Measurements from ENCODE around the gene BCL2L1. TPM values are rescaled to one million over a fixed set of nuclear protein-coding genes. Genes with fewer than 3 reads are reported as not detected.

BCL2L1 gene
- total and polyA plus RNA-seq, 2 donors (not counting 1 experiment from before 2014, with no cell fraction given), result 61.8 to 77.1 TPM

- no peak overlapping the region for H2AFZ ChIP-seq (ENCODE audit: low read length)
- H3K36me3 ChIP-seq (ENCODE audit: control insufficient read depth, insufficient read depth, low read length), result peaks cover 11% of the 10 kb centered on the region
- H3K9ac ChIP-seq (ENCODE audit: insufficient read depth, low read length), result peak overlapping the region; percentile 56
- peak overlapping the region; percentile 82 for H3K4me2 ChIP-seq (ENCODE audit: extremely low read depth, insufficient read depth, low read length)
- no peaks in the 10 kb centered on the region for H3K27me3 ChIP-seq (ENCODE audit: control insufficient read depth, insufficient read depth, low read length)
- H3K9me3 ChIP-seq (ENCODE audit: control insufficient read depth, insufficient read depth, low read depth, low read length), result no peaks in the 10 kb centered on the region
- H3K4me1 ChIP-seq (ENCODE audit: control insufficient read depth, extremely low read depth, insufficient read depth, low read length), result peaks cover 47% of the 10 kb centered on the region
- H3K27ac ChIP-seq (ENCODE audit: insufficient read depth, low read length), result peak overlapping the region; percentile 97
- DNase-seq (ENCODE audit: low read depth in 2 of 2), result peak; percentile 91 to 93
- TF ChIP-seq, protein P1, sequence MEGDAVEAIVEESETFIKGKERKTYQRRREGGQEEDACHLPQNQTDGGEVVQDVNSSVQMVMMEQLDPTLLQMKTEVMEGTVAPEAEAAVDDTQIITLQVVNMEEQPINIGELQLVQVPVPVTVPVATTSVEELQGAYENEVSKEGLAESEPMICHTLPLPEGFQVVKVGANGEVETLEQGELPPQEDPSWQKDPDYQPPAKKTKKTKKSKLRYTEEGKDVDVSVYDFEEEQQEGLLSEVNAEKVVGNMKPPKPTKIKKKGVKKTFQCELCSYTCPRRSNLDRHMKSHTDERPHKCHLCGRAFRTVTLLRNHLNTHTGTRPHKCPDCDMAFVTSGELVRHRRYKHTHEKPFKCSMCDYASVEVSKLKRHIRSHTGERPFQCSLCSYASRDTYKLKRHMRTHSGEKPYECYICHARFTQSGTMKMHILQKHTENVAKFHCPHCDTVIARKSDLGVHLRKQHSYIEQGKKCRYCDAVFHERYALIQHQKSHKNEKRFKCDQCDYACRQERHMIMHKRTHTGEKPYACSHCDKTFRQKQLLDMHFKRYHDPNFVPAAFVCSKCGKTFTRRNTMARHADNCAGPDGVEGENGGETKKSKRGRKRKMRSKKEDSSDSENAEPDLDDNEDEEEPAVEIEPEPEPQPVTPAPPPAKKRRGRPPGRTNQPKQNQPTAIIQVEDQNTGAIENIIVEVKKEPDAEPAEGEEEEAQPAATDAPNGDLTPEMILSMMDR (conservative IDR thresholded peaks at IDR 0.05 in 1 of 2, IDR thresholded peaks at IDR 0.05 in 1 of 2; ENCODE audit: low read depth in 1 of 2, low read length in 2 of 2), result no peak
- no peak for TF ChIP-seq EZH2 (IDR thresholded peaks at IDR 0.05; ENCODE audit: low read length, missing control alignments)
- no peaks in the 10 kb centered on the region for H4K20me1 ChIP-seq (ENCODE audit: control insufficient read depth, extremely low read depth, insufficient read depth, low read length)
- H3K79me2 ChIP-seq (ENCODE audit: control insufficient read depth, insufficient read depth, low read length), result peaks cover 89% of the 10 kb centered on the region
- H3K4me3 ChIP-seq (replicated peaks in 1 of 4; ENCODE audit: control extremely low read depth in 1 of 4, insufficient read depth in 1 of 4, low read depth in 3 of 4, low read length in 4 of 4), result peak overlapping the region; percentile 7 to 42 (median 32)
Measured at GRCh38 chr20:31713312-31714273, 9.1 kb downstream of the BCL2L1 start.

DNA sequence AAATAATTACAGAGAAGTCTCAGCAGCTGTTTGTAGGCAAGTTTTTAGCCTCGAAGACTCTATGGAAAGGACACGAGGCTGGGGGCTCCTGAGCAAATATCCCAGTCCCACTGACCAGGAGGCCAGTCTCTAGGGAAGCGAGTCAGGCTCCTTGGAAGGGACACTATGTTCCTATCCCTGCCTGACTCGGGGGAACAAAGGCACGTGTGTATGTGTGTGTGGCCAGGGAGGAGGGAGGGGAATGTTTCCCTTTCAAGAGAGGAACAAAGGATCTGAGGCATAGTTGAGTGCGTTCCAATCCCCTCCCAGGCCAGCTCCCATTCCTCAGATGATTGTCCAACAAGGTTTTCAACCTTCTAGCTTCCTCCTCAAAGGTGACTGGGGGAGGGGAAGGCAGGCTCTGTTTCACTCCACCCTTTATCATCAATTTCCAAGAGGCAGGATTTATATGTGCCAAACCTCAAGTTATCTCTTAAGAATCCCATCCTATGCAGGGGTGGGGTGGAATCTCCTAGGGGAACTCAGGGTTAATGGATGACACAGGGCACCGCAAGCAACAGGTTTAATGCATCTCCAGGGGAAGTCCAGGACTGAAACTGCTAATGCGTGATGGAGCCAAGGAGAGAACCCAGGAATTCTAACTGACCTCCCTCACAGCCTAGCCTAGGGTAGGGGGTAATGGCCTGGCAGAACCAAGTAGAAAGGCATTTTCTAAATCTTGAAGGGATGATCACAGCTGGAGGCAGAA is 9.9 kb downstream of the BCL2L1 start:
- H3K4me1 ChIP-seq (ENCODE audit: control insufficient read depth, extremely low read depth, insufficient read depth, low read length), result peaks cover 42% of the 10 kb centered on the region
- H2AFZ ChIP-seq (ENCODE audit: low read length), result no peak overlapping the region
- H3K36me3 ChIP-seq (ENCODE audit: control insufficient read depth, insufficient read depth, low read length), result peaks cover 10% of the 10 kb centered on the region
- H3K27ac ChIP-seq (ENCODE audit: insufficient read depth, low read length), result peak overlapping the region; percentile 97
- no peaks in the 10 kb centered on the region for H3K9me3 ChIP-seq (ENCODE audit: control insufficient read depth, insufficient read depth, low read depth, low read length)
- DNase-seq (ENCODE audit: low read depth in 2 of 2), result peak; percentile 79 to 96
- H3K79me2 ChIP-seq (ENCODE audit: control insufficient read depth, insufficient read depth, low read length), result peaks cover 90% of the 10 kb centered on the region
- H3K4me2 ChIP-seq (ENCODE audit: extremely low read depth, insufficient read depth, low read length), result peak overlapping the region; percentile 82
- peak overlapping the region; percentile 7 to 42 (median 32) for H3K4me3 ChIP-seq (replicated peaks in 1 of 4; ENCODE audit: control extremely low read depth in 1 of 4, insufficient read depth in 1 of 4, low read depth in 3 of 4, low read length in 4 of 4)
- no peaks in the 10 kb centered on the region for H3K27me3 ChIP-seq (ENCODE audit: control insufficient read depth, insufficient read depth, low read length)
- H3K9ac ChIP-seq (ENCODE audit: insufficient read depth, low read length), result peak overlapping the region; percentile 56
- H4K20me1 ChIP-seq (ENCODE audit: control insufficient read depth, extremely low read depth, insufficient read depth, low read length), result no peaks in the 10 kb centered on the region
- no peak for TF ChIP-seq EZH2 (IDR thresholded peaks at IDR 0.05; ENCODE audit: low read length, missing control alignments)
- TF ChIP-seq, protein P1 (conservative IDR thresholded peaks at IDR 0.05 in 1 of 2, IDR thresholded peaks at IDR 0.05 in 1 of 2; ENCODE audit: low read depth in 1 of 2, low read length in 2 of 2), result no peak

- H3K9me3 ChIP-seq (ENCODE audit: control insufficient read depth, insufficient read depth, low read depth, low read length), result no peaks in the 10 kb centered on the region
- peaks cover 37% of the 10 kb centered on the region for H3K4me1 ChIP-seq (ENCODE audit: control insufficient read depth, extremely low read depth, insufficient read depth, low read length)
- peak overlapping the region; percentile 97 for H3K27ac ChIP-seq (ENCODE audit: insufficient read depth, low read length)
- DNase-seq (ENCODE audit: low read depth in 2 of 2), result no peak
- H3K9ac ChIP-seq (ENCODE audit: insufficient read depth, low read length), result no peak overlapping the region
- H3K27me3 ChIP-seq (ENCODE audit: control insufficient read depth, insufficient read depth, low read length), result no peaks in the 10 kb centered on the region
- peak overlapping the region; percentile 82 for H3K4me2 ChIP-seq (ENCODE audit: extremely low read depth, insufficient read depth, low read length)
- peak overlapping the region in 2 of 4 experiments; percentile 6 for H3K4me3 ChIP-seq (replicated peaks in 1 of 4; ENCODE audit: control extremely low read depth in 1 of 4, insufficient read depth in 1 of 4, low read depth in 3 of 4, low read length in 4 of 4)
- no peak overlapping the region for H2AFZ ChIP-seq (ENCODE audit: low read length)
- no peaks in the 10 kb centered on the region for H4K20me1 ChIP-seq (ENCODE audit: control insufficient read depth, extremely low read depth, insufficient read depth, low read length)
- peaks cover 88% of the 10 kb centered on the region for H3K79me2 ChIP-seq (ENCODE audit: control insufficient read depth, insufficient read depth, low read length)
- TF ChIP-seq EZH2 (IDR thresholded peaks at IDR 0.05; ENCODE audit: low read length, missing control alignments), result no peak
- TF ChIP-seq, protein P1 (conservative IDR thresholded peaks at IDR 0.05 in 1 of 2, IDR thresholded peaks at IDR 0.05 in 1 of 2; ENCODE audit: low read depth in 1 of 2, low read length in 2 of 2), result no peak
- peaks cover 10% of the 10 kb centered on the region for H3K36me3 ChIP-seq (ENCODE audit: control insufficient read depth, insufficient read depth, low read length)
Measured at GRCh38 chr20:31712112-31712553, 10.5 kb downstream of the BCL2L1 start.
